ENCODE results near the gene ADAM11. TPM values are rescaled to one million over a fixed set of nuclear protein-coding genes. Genes with fewer than 3 reads are reported as not detected.
"Not testable (repeated sequence)": the region's sequence is repeated elsewhere in the genome, so short reads cannot be mapped to it uniquely, and the experiment has no call there.

The ADAM11 gene
- total RNA-seq, 4 donors from 2014 or later: 0.42 to 3.9 (median 1.6) TPM

GRCh38 chr17:44752953-44753861, 5.6 kb upstream of the ADAM11 start:
- Histone ChIP-seq H3K36me3 (peaks cover 0 to 37% (median 0%) of the 10 kb centered on the region in 3 donors), H3K4me1 (peaks cover 0 to under 1% (median 0%) of the 10 kb centered on the region in 4 donors), H3K9me3 (peaks cover 0 to 4% (median 0%) of the 10 kb centered on the region in 4 donors), H3K27ac (no peak overlapping the region), H3K27me3 (peaks cover 0 to 8% of the 10 kb centered on the region in 2 donors), H3K4me3 (no peak overlapping the region)
- WGBS, 2 donors: 79 to 82% methylated on average over 15 to 17 of the region's 17 CpGs
- TF ChIP-seq POLR2A (IDR thresholded peaks at IDR 0.05) (no peak), EP300 (IDR thresholded peaks at IDR 0.05) (no peak), CTCF (IDR thresholded peaks at IDR 0.05) (no peak)
- no peak for DNase-seq (ENCODE audit: low spot score in 2 of 2)

GRCh38 chr17:44754276-44754675, 4.5 kb upstream of the ADAM11 start:
- no peak for DNase-seq (ENCODE audit: low spot score in 2 of 2)
- Histone ChIP-seq H3K27me3 (peaks cover 0 to 16% of the 10 kb centered on the region in 2 donors), H3K4me3 (no peak overlapping the region), H3K36me3 (peaks cover 0 to 27% (median 0%) of the 10 kb centered on the region in 3 donors), H3K4me1 (peaks cover 0 to 9% (median 6%) of the 10 kb centered on the region in 4 donors), H3K27ac (no peak overlapping the region), H3K9me3 (peaks cover 0 to 4% (median 0%) of the 10 kb centered on the region in 4 donors)
- TF ChIP-seq EP300 (IDR thresholded peaks at IDR 0.05) (no peak), POLR2A (IDR thresholded peaks at IDR 0.05) (no peak), CTCF (IDR thresholded peaks at IDR 0.05) (no peak)
- WGBS, 2 donors: 63 to 65% methylated on average over 7 of the region's 7 CpGs

- Histone ChIP-seq H3K27me3 (peaks cover 0 to 25% of the 10 kb centered on the region in 2 donors), H3K36me3 (peaks cover 0 to 18% (median 0%) of the 10 kb centered on the region in 3 donors), H3K4me1 (peaks cover 0 to 16% (median 9%) of the 10 kb centered on the region in 4 donors)
- H3K4me3 ChIP-seq; H3K9me3 ChIP-seq; H3K27ac ChIP-seq; DNase-seq (ENCODE audit: low spot score in 2 of 2): not testable (repeated sequence)
- 88 to 91% methylated on average over 5 of the region's 5 CpGs for WGBS, 2 donors
Observed at GRCh38 chr17:44755180-44755579, 3.6 kb upstream of the ADAM11 start.

GRCh38 chr17:44757045-44757917, 1.5 kb upstream of the ADAM11 start:
- no peaks in the 10 kb centered on the region for H3K36me3 ChIP-seq
- peaks cover 0 to 4% (median 0%) of the 10 kb centered on the region in 4 donors for H3K9me3 ChIP-seq
- TF ChIP-seq POLR2A (IDR thresholded peaks at IDR 0.05) (no peak), CTCF (IDR thresholded peaks at IDR 0.05) (no peak), EP300 (IDR thresholded peaks at IDR 0.05) (no peak)
- peaks cover 0 to 41% of the 10 kb centered on the region in 2 donors for H3K27me3 ChIP-seq
- DNase-seq (ENCODE audit: low spot score in 2 of 2): no peak
- H3K27ac ChIP-seq: no peak overlapping the region
- H3K4me1 ChIP-seq: peaks cover 0 to 16% (median 9%) of the 10 kb centered on the region in 4 donors
- no peak overlapping the region for H3K4me3 ChIP-seq
- WGBS, 2 donors: 83 to 90% methylated on average over 8 to 10 of the region's 10 CpGs

GRCh38 chr17:44757918-44758413, 822 bp upstream of the ADAM11 start:
- Histone ChIP-seq H3K4me1 (peaks cover 0 to 16% (median 9%) of the 10 kb centered on the region in 4 donors), H3K36me3 (no peaks in the 10 kb centered on the region), H3K27me3 (peaks cover 0 to 41% of the 10 kb centered on the region in 2 donors), H3K9me3 (peaks cover 0 to 4% (median 0%) of the 10 kb centered on the region in 4 donors), H3K4me3 (no peak overlapping the region), H3K27ac (no peak overlapping the region)
- DNase-seq (ENCODE audit: low spot score in 2 of 2): no peak
- no peak for TF ChIP-seq EP300 (IDR thresholded peaks at IDR 0.05)
- TF ChIP-seq POLR2A (IDR thresholded peaks at IDR 0.05): no peak
- TF ChIP-seq CTCF (IDR thresholded peaks at IDR 0.05): no peak
- 47 to 49% methylated on average over 5 of the region's 5 CpGs for WGBS, 2 donors

Measured in tibial nerve (tissue), 4 donors.